Sigmoid colon (tissue), 4 donors: ENCODE measurements around the gene TMEM74B.

ENCODE experiments used
- EP300 ChIP-seq, 4 donors: sonication (generic); formaldehyde crosslinking; IDR thresholded peaks; one replicate each; pipeline ENCODE4 v1.6.1; 2017; ENCODE audit warnings: antibody characterized with exemption in 4 of 4
- POLR2A ChIP-seq, 2 donors: fragments of 450-650 bp; IDR thresholded peaks; one replicate each; pipeline ENCODE4 v1.6.1; 2016; ENCODE audit warnings: antibody characterized with exemption in 2 of 2, mild to moderate bottlenecking in 2 of 2, moderate library complexity in 2 of 2
- TF ChIP-seq, protein P1 (sequence below), 4 experiments: fragments of 450-650 bp in 3 of 4; fragments of 200-600 bp in 1 of 4; IDR thresholded peaks; one replicate each; pipeline ENCODE4 v1.5.1; 2016 to 2019; ENCODE audit warnings: antibody characterized with exemption in 4 of 4, mild to moderate bottlenecking in 3 of 4, moderate library complexity in 2 of 4

DNA sequence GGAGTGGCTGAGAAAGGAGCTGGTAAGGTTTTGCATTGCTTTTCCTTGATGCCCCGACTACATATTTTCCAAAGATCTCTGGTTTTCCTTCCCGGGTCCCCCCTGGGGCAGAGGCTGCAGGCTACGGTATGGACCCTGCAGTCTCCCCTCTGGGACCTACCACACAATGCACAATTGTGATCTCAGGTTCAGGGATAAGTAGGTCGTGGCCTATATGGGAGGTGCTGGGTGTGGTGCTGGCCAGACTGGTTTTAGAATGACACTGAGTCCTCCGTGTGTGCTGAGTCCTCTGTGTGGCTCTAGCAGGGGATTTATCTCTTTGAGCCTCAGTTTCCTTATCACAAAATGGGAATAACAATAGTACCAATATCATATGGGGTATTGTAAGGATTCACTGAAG, 18.8 kb upstream of the TMEM74B start:
- TF ChIP-seq POLR2A (IDR thresholded peaks at IDR 0.05) (no peak), EP300 (IDR thresholded peaks at IDR 0.05) (no peak)
- TF ChIP-seq, protein P1, sequence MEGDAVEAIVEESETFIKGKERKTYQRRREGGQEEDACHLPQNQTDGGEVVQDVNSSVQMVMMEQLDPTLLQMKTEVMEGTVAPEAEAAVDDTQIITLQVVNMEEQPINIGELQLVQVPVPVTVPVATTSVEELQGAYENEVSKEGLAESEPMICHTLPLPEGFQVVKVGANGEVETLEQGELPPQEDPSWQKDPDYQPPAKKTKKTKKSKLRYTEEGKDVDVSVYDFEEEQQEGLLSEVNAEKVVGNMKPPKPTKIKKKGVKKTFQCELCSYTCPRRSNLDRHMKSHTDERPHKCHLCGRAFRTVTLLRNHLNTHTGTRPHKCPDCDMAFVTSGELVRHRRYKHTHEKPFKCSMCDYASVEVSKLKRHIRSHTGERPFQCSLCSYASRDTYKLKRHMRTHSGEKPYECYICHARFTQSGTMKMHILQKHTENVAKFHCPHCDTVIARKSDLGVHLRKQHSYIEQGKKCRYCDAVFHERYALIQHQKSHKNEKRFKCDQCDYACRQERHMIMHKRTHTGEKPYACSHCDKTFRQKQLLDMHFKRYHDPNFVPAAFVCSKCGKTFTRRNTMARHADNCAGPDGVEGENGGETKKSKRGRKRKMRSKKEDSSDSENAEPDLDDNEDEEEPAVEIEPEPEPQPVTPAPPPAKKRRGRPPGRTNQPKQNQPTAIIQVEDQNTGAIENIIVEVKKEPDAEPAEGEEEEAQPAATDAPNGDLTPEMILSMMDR (IDR thresholded peaks at IDR 0.05): no peak
